Activated CD4-positive, alpha-beta T cell treated with anti-CD3 and anti-CD28 coated beads for 4 hours (primary cell): ENCODE measurements around the gene NRF1.

Source experiments
- DNase-seq, 2 donors: peaks; one replicate each; pipeline ENCODE4 v3.0.0-alpha.2; 2020

Gene NRF1

DNA sequence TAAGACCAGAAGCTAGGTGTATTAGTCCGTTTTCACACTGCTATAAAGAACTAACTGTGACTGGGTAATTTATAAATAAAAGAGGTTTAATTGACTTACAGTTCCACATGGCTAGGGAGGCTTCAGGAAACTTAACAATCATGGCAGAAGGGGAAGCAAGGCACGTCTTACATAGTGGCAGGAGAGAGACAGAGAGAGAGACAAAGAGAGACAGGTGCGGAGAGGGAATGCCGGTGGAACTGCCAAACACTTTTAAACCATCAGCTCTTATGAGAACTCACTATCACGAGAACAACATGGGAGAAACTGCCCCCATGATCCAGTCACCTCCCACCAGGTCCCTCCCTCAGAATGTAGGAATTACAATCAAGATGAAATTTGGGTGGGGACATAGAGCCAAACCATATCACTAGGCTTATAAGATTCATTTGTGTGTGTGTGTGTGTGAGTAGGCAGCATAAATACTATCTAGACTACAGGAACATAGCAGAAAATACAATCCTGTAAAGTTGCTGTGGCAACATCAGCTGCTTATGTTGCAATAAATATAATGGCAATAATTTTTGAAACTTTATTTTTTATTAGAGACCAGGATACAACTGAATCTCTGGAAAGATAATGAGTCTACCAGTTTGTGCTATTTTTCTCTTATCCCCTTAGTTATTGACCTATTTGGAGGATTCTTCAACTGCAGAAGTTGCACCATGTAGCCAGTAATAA is 77.1 kb downstream of the NRF1 start:
- DNase-seq = no peak

DNA sequence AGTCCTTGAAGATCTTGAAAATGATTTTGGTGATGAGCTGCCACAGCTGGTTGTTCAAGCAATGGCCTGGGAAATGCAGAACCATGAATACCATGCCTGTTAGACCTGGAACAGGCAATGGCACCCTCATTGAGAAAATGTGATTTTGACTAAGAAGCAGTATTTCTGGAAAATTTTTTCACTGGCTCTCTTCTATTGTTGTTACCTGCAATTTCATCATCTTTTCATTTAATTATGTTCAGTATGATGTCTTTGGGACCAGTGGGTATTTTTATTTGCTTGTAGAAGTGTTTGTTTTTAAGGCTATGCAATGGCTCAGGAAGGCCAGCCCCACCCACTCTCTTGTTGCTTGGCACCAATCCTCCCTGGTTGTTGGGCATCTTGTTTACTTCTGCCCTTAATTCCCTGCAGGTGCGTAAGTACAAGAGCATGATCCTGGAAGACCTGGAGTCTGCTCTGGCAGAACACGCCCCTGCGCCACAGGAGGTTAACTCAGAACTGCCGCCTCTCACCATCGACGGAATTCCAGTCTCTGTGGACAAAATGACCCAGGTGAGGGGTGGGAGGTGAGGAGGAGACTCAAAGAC is 78.6 kb downstream of the NRF1 start:
- no peak for DNase-seq

DNA sequence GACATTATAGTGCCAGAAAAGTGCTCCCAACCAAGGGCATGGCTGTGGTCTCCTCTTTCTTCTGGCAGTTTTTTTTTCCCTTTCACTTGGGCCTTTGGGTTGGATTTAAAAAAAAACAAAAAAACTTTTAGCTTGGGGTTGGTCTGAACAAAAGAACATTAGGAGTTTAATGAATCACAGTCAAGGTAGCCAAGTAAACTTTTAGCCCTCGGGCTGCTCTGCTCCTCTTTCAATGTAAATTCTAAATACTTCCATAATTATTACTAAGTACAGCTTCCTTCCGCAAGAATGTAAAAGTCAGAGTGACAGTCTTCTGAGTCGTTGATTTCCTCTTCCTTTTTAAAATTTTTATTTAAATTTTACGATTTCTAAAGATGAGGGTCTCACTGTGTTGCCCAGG is 79.2 kb downstream of the NRF1 start:
- no peak for DNase-seq

DNA sequence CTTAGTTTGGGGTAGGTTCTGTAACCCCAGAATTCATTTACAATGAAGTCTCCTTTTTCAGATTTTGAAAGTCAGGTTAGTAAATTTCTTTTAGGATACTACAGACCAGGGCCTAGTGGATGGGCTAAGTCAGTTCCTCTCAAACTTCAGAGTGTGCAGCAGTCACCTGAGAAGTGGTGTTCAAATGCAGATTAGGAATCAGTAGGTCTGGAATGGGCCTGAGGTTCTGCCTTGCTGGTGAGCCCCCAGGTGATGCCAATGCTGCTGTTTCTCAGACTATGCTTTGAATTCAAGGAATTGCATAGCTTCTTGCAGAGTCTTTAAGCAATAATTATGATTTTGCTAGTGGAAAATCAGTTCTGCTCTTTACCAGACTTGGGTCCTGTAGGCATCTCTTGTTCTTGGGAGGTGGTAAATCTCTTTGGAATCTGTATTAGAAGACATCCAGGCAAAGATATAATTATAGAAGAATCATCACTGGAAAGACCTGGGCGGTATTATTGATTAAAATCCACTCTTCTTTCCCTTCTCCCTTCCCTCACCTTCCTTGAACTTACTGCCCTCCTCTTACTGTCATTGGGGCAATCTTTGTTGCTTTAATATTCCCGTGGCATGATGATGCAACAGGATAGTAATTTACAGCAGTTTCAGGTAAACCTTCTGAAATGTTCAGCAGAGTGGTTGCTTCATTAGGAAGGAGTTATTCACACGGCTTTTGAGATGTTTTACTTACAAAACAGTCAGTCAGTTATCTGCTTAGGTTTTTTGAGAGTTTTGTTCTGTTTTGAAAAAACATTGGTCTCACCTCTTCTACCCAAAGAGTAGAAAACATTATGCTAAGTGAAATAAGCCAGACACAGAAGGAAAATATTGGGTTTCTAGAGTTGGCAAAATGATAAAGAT is 87.2 kb downstream of the NRF1 start:
- DNase-seq = no peak

DNA sequence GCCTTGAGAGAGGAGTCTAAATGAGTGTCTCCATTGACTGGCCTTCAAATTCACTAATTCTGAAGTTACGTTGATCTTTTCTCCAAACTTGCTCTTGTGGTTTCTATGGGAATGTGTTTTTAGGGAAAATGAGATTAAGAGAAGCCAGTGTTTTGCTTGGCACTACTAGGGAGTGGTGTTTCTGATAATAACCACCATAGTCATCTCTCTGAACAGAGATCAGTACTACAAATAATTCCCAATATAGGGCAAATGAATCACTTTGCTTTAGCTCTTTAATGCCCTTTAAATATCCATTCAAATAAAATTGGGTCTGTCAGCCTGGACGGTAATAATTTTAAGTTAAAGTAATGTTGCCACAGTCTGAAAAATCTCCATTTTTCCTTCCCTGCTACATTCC is 90.8 kb downstream of the NRF1 start:
- no peak for DNase-seq

DNA sequence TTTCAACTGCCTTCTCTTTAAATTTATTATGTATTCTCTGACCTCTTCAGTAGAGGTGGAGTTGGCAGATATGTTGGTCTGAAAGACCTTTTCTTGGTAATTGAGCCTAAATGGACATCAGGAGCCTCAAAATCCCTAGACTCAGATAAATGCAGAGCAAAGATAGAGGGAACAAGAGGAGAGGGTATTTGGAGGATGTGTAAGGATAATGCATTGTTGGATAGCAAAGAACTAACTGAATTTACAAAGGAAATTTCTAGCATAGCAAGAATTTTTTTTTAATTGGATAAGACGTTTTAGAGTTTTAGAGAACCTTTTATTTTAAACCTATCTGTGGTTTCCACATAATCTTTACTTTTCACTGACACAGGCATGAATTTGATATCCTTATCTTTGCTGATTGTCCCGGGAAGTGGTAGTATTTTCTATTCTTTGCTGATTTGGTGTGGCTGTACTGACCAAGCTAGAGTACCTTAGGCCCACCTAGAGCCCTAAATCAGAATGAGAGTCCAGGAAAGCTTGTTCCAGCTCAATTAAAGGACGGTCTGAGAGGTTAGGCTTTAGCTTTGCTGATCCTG is 91.3 kb downstream of the NRF1 start:
- no peak for DNase-seq

DNA sequence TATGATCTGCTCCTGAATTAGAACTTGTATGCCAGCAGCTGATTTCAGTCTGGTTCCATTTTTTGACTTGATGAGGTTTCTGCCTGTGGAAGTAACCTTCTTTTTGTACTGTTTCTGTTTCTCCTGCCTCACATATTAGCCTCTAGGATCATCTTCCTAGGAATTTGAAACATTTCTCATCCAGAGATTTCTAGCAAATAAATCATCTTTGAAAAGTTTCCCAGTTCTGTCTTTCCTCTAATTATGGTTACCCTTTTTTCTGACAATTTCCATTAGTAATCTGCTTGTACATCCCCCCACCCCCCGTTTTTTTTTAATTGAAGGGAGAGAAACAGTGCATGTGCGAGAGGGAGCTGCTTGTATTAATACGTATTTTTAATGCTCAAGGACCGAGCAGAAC is 92.2 kb downstream of the NRF1 start:
- no peak for DNase-seq

DNA sequence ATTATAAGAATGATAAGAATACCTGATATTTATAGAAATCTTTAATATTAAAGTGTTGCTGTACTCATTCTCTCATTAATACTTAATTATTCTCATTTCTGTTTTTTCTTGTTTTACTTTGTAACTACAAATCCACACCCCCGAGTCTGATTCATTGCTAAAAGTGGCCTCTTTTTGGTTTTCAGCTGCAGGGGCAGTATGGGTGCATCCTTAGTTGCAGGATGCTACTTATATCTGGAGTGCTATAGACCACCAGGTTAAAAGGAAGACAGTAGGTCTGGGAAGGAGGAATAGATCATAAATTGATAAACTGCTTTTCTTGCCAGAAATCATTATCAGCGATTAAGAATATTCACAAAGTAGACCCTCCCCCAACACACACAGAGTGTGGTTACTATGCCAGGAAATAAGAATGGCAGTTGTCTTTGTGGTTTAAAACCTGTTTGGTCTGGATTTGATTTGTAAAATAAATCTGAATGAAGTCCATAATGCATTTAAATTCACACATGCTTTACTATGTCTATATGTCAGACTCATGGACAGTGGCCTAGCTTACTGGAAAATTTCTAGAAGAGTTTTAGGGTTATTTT is 96.5 kb downstream of the NRF1 start:
- no peak for DNase-seq

DNA sequence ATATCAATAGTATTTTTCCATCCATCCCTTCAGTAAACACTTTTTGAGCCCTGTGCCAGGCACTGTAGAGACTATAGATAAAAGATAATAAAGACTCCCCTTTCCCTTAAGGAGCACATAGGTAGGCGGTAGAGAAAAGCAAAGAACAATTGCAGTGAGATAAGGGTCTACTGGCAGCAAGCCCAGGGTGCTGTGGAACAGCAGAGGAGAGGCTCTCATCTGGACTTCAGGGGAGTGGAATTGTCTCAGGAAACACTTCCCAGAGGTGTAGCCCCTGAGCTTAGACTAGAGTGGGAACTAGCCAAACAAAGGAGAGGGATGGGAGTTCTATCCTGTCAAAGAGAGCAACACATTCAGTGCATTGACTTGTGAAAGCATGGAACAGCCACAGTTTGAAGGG is 102.0 kb downstream of the NRF1 start:
- no peak for DNase-seq

DNA sequence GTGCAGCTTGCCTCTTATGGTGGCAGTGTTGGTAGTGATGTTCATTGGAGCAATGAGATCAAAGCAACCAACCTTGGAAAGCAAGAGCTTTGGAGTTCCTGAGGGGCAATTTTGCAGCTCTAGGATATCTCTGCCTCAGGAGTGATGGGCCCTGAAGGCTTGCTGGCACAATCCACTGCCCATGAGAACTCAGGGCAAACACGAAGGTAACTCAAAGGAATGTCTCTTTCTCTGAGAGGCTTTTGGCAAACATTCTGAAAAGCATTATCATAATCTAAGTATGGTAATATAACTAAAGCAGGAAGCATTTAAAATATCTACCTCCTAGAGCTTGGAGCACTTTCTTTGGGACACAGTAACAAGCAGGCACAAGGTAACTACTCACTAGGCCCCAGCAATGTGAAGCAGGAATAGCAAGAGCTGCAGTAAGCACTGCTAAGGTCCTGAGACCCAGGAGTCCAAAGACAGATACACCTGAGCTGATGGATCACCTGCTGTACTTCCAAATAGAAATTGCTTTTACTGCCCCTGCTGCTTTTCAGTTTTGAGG is 103.1 kb downstream of the NRF1 start:
- no peak for DNase-seq

DNA sequence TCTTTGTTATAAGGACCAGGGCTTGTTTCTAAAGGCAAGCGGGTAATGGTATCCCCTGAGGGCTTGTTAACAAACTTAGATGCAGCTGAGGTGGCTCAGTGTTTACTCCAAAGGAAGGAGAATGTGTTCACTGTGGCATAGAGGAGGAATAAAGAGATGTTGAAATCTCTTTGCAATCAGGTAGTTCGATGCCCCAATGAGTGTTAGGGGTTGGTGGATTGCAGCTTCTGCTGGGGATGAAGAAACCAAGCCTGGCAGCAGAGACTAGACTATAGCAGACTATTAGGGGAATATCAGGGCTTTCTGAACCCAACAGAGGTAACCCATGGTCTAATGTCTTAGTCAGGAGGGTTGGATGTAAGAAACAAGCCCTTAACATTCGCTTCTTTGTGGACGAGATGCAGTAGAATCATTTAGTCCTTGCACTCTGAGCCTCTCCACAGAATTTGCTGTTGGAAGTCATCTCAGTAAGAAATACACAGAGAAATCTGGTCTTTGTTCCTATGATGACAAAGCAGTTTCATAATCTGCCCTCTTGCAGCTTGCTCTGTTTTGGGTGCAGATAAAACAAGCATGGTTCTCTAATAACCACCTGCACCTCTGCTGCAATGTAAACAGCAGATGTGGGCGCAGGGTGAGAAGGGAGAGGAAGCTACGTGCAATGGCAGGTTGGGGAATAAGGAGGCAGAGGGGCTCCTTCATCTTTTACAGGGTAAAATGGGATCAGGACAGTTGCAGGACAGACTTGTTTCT is 108.6 kb downstream of the NRF1 start:
- DNase-seq = no peak

DNA sequence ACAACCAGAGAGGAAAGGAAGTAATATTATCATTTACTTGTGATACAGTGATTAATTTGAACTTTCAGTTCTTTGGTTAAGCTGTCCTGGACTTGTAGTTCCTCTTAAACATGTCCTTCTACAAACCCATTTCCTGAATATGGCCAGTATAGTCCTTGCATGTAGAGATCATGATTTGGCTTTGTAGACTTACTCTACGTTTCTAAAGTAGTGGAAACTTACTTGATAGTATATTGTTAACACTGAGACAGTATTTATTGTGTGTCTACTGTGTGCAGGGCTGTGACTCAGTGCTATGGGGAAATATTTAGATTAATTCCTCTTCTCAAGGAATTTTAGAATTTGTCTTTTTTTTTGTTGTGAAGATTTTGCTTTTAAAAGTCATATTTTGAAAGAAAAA is 109.5 kb downstream of the NRF1 start:
- no peak for DNase-seq

DNA sequence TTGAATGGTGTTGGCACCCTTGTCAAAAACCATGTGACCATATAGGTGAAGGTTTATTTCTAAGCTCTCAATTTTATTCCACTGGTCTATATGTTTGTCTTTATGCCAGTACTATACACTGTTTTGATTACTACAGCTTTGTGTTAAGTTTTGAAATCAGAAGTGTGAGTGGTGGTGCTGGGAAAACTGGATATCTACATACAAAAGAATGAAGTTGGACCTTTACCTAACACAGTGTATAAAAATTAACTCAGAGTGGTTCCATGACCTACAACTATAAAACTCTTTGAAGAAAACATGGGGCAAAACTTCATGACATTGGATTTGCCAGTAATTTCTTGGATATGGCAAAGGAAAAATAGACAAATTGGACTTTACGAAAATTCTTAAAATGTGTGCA is 112.2 kb downstream of the NRF1 start:
- DNase-seq = no peak

DNA sequence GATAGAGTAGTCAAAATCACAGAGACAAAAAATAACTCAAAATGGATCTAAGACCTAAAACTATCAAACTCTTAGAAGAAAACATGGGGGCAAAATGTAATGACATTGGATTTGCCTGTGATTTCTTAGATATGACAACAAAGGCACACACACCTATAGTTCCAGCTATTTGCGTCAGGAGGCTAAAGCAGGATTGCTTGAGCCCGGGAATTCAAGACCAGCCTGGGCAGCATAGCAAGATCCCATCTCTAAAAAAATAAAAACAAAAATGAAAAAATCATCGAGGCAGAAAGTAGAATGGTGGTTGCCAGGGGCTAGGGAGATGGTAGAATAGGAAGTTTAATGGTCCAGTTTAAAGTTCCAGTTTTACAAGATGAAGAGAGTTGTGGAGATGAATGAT is 113.3 kb downstream of the NRF1 start:
- no peak for DNase-seq

DNA sequence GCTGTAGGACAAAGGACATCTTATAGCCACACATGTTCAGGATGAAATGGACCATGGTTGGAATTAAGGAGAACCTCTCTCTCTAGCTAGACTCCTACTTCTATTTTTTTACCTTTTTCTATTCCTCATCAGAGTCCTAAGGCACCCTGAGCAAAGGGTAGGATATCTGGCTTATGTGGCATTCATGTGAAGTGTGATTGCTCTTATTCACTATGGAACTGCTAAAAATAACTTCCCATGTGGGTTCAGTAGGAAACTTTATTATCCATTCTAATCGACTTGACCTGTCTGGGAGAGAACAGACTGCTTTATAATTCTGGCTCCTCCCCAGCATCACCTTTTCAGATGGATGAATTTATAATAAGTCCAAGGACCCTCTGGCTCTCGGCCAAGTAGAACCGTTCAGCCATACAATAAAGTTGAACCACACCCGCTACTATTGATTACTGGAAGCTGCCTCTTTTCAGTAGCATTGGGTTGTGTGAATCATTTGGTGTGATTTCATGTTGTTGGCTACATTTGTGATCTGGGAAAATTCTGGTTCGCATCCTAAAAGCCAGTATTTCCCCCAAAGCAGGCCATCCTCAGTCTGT is 117.5 kb downstream of the NRF1 start:
- no peak for DNase-seq

DNA sequence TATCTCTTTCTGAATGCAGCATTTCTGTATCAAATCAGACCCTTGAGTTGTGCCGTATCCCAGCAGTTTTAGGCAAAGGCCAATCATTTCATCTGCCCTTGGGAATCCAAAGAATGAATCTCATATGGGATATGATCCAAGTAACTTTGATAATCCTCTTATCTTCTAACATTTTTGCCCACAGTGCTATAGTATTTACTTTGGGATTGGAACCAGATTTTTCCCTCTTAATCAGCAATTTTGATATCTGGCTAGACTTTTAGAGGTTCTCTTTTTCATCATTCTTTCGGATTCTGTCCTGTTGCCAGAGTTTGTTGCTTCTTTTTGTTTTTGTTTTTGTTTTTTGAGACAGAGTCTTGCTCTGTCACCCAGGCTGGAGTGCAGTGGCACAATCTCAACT is 118.0 kb downstream of the NRF1 start:
- no peak for DNase-seq

DNA sequence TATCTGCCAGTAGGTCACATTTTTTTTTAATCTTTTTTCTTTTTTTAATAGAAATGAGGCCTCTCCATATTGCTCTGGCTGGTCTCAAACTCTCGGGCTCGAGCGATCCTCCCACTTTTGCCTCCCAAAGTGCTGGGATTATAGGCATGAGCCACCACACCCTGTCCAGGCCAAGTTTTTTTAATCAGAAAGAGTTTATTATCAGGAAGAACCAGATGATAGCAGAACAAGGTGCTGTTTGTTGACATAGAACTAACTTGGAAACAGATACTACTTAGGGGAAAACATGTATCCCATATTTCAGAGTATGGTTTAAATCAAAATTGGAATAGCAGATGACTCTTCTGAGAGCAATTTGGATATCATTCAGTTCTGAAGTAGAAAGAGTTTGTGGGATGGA is 118.6 kb downstream of the NRF1 start:
- no peak for DNase-seq

DNA sequence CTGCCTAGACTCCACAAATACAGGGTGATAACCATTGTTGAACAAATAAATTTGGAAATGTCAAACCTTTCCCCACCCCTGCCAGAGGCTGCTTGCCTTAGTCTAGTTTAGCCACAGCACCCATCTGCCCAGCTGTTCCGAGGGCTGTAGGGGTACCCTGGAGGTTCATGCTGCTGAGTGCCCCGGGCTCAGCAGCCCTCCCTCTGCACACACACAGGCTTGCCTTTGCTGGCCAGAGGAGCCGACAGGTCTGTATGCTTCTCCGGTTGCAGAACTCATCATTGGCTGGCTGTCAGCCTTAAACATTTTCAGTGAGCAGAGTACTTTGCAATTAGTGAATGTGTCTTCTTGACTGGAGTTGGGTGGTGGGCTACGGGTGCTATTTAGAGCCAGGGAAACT is 122.9 kb downstream of the NRF1 start:
- DNase-seq = no peak

DNA sequence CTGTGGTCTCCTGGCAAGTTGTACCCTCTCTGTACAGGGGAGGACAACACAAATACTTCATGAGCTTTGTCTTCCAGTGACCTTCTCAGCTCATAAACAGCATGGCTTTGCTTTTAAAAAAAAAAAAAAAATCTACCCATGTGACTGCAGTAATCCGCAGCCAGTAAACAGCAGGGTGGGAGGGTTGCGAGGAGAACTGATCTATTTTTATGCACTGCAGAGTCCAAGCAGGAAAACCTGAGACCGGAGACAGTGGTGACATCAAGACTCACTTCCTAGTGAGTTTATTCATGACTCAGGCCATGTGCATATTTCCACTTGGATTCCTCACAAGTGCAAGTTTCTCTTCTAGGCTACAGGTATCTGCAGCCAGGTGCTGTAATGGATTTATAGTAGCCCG is 127.9 kb downstream of the NRF1 start:
- DNase-seq = no peak

DNA sequence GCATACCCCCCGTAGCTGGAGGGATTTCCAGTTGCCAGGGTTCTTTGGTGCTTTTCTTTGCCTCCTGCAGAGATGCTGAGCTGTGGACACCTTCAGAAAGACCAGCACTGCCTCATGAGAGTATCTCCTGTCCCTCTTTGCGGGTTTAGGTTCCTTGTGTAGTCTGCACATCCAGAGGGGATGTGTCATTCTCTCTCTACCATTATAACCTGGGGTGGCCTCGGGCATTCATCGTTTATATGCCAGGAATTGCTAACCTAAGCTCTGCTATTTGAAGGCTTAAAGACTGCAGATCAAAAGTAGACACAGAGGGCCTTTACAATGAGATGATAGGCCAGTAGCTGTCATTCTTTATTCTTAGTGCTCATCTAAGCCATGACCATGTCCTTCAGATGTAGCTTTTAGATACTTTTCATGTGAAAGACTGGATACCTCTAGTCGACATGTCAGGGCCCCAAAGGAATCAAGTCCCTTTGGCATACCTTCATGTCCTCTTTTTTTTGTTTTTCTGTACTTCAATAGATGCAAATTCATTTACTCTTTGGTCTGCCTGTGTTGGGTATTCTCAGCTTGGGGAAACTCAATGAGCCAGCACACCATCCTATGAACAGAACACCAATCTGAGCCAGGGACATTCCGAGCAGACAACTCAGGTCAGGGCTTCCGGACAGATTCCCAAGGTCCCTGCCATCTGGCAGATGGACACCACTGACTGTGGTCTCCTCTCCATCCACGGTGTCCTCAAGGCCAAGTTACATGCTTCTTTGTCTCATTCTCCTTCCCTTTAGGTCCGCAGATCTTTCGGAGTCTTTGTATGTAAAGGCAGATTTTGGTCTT is 129.3 kb downstream of the NRF1 start:
- no peak for DNase-seq

DNA sequence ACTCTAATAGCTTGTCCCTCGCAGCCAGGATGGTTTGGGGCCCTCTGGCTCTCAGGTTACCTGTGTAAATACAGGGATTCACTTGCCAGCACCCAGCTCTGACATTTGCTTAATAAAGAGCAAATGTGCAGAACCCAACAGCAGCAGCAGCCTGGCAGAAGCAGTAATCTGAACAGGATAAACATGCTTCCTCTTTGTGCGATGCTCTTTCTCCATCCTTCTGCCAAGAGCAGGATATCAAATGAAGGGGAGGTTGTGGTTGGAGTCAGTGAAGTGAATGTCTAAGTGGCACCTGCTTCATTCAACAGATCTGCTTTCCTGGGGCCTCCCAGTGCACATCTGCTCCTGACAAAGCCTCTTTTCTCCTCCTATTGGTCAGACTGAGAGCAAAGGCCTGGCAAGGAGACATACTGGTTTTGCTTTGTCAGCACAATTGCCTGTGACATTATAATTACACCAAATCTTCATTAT is 130.3 kb downstream of the NRF1 start:
- DNase-seq = no peak
